ENCODE results near the gene TNFSF8.

TNFSF8 gene

DNA sequence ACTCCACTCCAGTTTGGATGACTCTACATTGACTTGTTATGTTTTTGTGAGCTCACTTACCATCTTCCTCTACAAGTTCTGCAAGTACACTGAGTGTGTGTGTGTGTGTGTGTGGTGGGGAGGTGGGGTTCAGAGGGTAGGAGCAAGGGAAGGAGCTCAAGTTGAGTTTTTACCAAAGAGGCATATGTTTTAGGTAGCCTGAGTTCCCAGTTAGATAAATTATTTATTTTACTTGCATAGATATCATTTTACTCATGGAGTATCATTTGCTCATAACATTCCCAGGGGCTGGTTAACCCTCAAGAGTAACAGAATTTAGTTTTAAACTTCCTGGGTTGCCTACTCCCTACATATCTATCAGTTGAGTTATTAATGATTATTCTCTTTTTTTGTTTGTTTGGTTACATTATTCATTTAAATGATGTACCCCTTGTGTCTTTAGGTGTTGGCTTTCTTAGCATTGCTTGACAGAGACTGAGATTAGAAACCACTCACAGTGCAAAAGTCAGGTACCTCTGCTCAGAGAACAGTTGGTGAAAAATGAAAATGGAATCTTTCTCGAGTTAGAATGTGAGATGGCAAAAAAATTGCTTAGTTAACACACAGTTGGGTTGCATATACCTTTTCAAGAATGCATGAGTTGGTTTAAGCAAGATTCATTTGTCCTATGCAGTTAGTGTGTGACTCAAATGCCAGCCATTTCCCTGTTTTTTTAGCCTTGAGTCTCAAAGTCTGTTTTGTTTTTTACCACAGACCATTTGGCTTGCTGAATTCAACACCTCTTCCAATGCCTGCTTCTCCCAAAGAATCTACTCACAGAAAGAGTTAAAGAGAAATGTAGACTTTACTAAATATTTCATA, 29.2 kb downstream of the TNFSF8 start:
- TF ChIP-seq, protein P1, sequence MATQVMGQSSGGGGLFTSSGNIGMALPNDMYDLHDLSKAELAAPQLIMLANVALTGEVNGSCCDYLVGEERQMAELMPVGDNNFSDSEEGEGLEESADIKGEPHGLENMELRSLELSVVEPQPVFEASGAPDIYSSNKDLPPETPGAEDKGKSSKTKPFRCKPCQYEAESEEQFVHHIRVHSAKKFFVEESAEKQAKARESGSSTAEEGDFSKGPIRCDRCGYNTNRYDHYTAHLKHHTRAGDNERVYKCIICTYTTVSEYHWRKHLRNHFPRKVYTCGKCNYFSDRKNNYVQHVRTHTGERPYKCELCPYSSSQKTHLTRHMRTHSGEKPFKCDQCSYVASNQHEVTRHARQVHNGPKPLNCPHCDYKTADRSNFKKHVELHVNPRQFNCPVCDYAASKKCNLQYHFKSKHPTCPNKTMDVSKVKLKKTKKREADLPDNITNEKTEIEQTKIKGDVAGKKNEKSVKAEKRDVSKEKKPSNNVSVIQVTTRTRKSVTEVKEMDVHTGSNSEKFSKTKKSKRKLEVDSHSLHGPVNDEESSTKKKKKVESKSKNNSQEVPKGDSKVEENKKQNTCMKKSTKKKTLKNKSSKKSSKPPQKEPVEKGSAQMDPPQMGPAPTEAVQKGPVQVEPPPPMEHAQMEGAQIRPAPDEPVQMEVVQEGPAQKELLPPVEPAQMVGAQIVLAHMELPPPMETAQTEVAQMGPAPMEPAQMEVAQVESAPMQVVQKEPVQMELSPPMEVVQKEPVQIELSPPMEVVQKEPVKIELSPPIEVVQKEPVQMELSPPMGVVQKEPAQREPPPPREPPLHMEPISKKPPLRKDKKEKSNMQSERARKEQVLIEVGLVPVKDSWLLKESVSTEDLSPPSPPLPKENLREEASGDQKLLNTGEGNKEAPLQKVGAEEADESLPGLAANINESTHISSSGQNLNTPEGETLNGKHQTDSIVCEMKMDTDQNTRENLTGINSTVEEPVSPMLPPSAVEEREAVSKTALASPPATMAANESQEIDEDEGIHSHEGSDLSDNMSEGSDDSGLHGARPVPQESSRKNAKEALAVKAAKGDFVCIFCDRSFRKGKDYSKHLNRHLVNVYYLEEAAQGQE (IDR thresholded peaks at IDR 0.05; ENCODE audit: low read depth), result no peak
- TF ChIP-seq EGR1 (IDR thresholded peaks at IDR 0.05) (no peak), FOXM1 (IDR thresholded peaks at IDR 0.05; ENCODE audit: borderline replicate concordance, low read depth) (no peak), TEAD4 (IDR thresholded peaks at IDR 0.05) (no peak), NFIC (IDR thresholded peaks at IDR 0.05) (no peak), RAD21 (IDR thresholded peaks at IDR 0.05; ENCODE audit: low read depth) (no peak)
- TF ChIP-seq, protein P2, sequence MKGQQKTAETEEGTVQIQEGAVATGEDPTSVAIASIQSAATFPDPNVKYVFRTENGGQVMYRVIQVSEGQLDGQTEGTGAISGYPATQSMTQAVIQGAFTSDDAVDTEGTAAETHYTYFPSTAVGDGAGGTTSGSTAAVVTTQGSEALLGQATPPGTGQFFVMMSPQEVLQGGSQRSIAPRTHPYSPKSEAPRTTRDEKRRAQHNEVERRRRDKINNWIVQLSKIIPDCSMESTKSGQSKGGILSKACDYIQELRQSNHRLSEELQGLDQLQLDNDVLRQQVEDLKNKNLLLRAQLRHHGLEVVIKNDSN (IDR thresholded peaks at IDR 0.05), result no peak

DNA sequence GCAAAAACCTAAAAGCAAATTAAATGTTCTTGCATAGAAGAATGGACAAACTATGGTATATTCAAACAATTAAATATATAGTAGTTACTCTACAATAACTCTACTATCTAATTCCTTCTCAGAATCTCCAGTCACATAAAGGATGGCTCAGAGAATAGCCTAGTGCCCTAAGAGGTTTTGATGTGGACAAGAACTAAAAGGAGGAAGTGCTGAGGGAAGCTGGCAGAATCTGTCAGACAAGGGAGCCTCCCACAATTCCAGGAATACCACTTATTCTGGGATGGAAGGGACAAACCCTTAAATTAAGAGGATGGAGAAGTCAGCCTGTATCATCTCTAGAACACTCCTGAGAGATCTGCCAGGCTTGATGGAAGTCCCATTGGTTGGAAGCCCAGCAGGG, 30.4 kb downstream of the TNFSF8 start:
- TF ChIP-seq, protein P1 (IDR thresholded peaks at IDR 0.05; ENCODE audit: low read depth), result no peak
- no peak for TF ChIP-seq CREB1 (IDR thresholded peaks at IDR 0.05; ENCODE audit: low read depth)
- no peak for TF ChIP-seq ZBTB7A (IDR thresholded peaks at IDR 0.05; ENCODE audit: low read depth)
- no peak for TF ChIP-seq RAD21 (IDR thresholded peaks at IDR 0.05; ENCODE audit: low read depth)
- TF ChIP-seq TEAD4 (IDR thresholded peaks at IDR 0.05), result no peak

DNA sequence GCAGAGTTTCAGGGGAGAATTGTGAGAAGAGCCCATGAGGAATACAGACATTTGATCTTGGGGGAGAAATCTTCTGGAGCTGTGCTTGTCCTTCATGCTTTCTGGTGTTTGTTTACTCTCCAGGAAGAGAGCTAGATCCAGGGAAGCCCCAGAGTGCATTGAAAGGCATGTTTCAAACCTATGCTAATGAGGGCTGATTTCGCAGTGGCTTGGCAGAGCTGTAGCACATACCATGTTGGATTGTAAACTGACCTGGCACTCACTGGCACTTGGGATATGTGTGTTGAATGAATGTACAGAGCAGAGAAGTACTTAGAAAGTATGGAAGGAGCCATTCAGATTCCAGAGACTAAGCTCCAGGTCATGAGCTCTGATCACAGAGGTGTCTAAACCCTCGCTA, 30.9 kb downstream of the TNFSF8 start:
- no peak for TF ChIP-seq TEAD4 (IDR thresholded peaks at IDR 0.05)
- no peak for TF ChIP-seq FOXM1 (IDR thresholded peaks at IDR 0.05; ENCODE audit: borderline replicate concordance, low read depth)
- TF ChIP-seq, protein P2 (IDR thresholded peaks at IDR 0.05), result no peak
- no peak for TF ChIP-seq RAD21 (IDR thresholded peaks at IDR 0.05; ENCODE audit: low read depth)
- no peak for TF ChIP-seq TCF12 (IDR thresholded peaks at IDR 0.05; ENCODE audit: low read depth)
- TF ChIP-seq EP300 (IDR thresholded peaks at IDR 0.05; ENCODE audit: borderline replicate concordance), result no peak
- TF ChIP-seq EGR1 (IDR thresholded peaks at IDR 0.05), result no peak

DNA sequence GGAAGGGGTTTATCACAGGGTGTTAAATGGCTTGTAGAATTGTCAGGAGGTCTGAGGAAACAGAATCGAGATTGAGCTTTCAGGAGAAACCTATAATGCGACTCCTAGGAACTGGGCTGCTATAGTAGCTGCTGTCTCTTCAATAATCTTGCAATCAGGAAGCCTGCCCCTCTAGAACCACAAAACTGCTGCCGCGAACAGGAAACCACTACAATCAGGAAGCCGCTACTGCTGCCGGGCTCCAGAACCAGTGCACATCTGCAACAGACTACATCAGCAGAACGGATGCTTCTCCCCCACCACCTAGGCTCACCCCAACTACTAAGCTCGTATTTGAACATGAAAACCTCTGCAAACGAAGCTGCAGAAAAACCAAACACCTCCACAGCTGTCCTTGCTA, 31.6 kb downstream of the TNFSF8 start:
- TF ChIP-seq FOXM1 (IDR thresholded peaks at IDR 0.05; ENCODE audit: borderline replicate concordance, low read depth), result no peak
- TF ChIP-seq, protein P1 (IDR thresholded peaks at IDR 0.05; ENCODE audit: low read depth), result no peak
- TF ChIP-seq TEAD4 (IDR thresholded peaks at IDR 0.05), result no peak
- TF ChIP-seq, protein P3, sequence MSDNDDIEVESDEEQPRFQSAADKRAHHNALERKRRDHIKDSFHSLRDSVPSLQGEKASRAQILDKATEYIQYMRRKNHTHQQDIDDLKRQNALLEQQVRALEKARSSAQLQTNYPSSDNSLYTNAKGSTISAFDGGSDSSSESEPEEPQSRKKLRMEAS (IDR thresholded peaks at IDR 0.05), result no peak
- TF ChIP-seq EGR1 (IDR thresholded peaks at IDR 0.05), result no peak
- no peak for TF ChIP-seq EP300 (IDR thresholded peaks at IDR 0.05; ENCODE audit: borderline replicate concordance)
- no peak for TF ChIP-seq ZBTB7A (IDR thresholded peaks at IDR 0.05; ENCODE audit: low read depth)
- TF ChIP-seq TAF1 (IDR thresholded peaks at IDR 0.05; ENCODE audit: low read depth), result no peak

DNA sequence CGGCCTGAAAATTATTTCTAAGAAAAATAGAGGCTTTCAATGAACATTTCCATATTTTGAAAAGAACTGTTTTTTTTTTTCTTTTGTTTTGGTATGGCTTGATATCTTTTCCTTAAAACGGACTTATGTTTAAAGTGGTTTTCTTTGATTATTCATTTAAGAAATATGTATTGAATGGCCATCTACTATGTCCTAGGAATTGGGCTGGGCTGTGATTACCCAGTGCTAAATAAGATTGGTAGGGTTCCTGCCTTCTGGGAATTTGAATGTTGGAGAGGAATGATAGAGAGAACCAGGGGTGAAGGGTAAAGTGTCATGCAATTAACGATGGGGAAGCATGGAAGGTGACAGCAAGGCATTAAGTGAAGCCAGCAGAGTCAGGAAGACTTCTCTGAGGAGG, 33.2 kb downstream of the TNFSF8 start:
- TF ChIP-seq CREB1 (IDR thresholded peaks at IDR 0.05; ENCODE audit: low read depth), result no peak
- TF ChIP-seq, protein P2 (IDR thresholded peaks at IDR 0.05), result no peak
- TF ChIP-seq, protein P3 (IDR thresholded peaks at IDR 0.05), result no peak
- no peak for TF ChIP-seq EP300 (IDR thresholded peaks at IDR 0.05; ENCODE audit: borderline replicate concordance)
- no peak for TF ChIP-seq RAD21 (IDR thresholded peaks at IDR 0.05; ENCODE audit: low read depth)
- no peak for TF ChIP-seq TAF1 (IDR thresholded peaks at IDR 0.05; ENCODE audit: low read depth)
- no peak for TF ChIP-seq EGR1 (IDR thresholded peaks at IDR 0.05)
- no peak for TF ChIP-seq ZBTB7A (IDR thresholded peaks at IDR 0.05; ENCODE audit: low read depth)
- TF ChIP-seq YY1 (IDR thresholded peaks at IDR 0.05; ENCODE audit: low read depth), result no peak
- TF ChIP-seq, protein P1 (IDR thresholded peaks at IDR 0.05; ENCODE audit: low read depth), result no peak
- TF ChIP-seq TCF12 (IDR thresholded peaks at IDR 0.05; ENCODE audit: low read depth), result no peak
- TF ChIP-seq NFIC (IDR thresholded peaks at IDR 0.05), result no peak
- no peak for TF ChIP-seq TEAD4 (IDR thresholded peaks at IDR 0.05)
- TF ChIP-seq CEBPB (IDR thresholded peaks at IDR 0.05), result no peak

Measured in Ishikawa (cell line).